GM19240 (cell line): ENCODE measurements around the gene BRF1.

Experiments used
- DNase-seq: peaks from one replicate; pipeline ENCODE4 v3.0.0; 2011; ENCODE audit warnings: low spot score; ENCODE audit not compliant: insufficient read length

BRF1 gene

DNA sequence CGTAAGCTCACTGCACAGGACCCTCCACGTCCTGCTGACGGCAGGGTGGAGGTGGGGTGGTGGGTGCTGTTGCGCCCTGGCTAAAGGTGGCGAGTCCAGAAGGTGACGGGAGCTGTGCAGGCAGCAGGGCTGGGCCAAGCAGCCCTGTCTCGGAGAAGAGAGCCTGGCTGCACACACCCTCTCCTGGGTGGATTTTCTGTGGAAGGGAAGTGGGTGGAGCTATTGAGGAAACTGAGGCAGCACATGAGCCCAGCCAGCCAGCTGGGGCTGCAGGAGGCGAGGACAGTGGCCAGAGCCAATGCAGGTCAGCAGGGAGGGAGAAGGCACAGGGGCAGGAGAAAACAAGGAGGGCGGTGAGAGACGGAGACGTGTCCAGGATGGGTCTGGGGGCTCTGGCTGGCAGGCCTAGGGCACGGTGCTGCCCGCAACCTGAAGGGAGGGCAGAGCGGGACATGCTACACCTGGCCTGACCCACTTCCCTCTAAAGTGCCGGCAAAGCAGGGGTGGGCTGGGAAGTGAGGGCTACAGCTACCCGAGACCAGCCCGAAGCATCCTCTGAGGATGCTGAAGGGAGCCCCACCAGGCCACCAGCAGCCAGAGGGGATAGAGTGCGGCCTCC, 32.0 kb downstream of the BRF1 start:
- DNase-seq, result no peak

DNA sequence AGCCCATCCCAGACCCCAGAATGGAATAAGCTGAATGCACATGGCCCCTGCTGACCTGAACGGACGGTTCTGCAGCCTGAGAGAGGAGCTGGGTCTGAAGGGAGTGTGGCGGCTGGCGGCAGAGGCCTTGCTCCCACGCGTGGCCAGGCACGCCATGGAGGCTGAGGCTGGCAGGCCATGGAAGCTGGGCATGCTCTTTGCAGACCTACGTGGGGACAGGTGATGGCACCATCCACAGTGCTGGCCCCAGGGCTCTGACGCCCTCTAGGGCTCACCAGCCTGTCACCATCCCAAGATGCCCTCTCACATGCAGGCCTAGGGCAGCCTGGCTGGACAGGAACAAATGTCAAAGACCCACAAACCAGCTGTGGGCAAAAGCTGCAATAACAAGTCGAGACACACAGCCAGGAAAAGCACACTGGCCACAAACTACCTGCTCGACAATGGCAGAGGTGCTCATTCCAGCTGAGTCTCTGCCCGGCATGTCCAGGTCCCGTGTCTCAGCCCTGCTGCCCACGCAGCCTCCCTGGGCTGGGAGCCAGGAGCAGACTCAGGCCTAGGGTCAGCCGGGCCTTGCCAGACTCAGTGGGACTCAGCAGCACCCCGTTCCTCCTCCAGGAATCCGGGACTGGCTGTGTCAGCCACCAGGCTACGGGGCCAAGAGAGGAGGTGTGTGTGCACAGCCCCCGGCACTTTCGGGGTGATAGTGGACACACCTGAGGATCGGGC, 32.8 kb downstream of the BRF1 start:
- no peak for DNase-seq

DNA sequence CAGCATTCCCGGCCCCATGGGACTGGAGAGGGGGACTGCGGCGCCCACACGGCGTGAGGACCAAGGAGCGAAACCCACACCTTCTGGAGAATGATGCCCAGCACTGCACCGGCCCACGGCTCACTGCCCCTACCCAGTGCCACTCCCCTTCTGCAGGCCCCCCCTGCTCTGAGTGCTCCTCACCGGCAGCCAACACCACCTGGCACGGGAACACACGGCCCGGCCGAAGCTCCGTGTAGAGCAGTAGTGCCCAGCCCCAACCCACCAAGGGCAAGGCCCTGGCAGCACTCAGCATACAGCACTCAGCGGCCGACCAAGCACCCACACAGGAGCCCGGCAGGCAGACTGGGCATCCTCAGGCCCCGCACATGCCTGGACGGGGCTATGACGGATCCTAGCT, 39.0 kb downstream of the BRF1 start:
- no peak for DNase-seq

DNA sequence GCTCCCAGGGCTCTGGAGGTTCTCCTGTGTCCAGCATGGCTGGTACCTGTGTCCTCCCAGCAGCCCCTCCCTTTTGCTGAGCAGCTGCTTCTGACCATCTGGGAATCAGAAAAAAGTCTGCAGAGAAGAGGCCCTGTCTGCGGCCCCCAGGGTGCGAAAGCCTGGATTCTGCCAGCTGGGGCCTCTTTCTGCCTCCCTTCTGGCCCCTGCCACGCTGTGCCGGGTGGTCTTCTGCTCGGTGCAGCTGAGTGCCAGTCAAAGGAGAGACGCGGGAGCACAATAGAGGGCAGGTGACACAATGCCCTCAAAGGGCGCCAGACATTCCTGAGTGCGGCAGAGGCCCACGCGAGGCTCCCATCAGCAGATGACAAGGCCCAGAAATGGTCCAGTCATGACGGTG, 39.8 kb downstream of the BRF1 start:
- no peak for DNase-seq

DNA sequence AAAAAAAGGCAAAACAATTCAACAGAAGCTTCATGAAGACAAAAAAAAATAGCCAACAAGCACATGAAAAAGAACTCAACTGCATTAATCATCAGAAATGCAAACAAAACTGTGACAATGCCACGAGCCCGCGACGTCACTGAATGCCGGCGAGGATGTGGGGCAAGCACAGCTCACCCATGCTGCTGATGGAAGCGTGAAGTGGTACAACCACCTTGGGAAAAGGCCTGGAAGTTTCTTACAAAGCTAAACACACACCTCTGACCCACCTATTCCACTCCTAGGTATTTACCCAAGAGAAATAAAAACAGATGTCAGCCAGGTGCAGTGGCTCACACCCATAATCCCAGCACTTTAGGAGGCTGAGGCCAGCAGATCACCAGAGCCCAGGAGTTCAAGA, 42.0 kb downstream of the BRF1 start:
- no peak for DNase-seq

DNA sequence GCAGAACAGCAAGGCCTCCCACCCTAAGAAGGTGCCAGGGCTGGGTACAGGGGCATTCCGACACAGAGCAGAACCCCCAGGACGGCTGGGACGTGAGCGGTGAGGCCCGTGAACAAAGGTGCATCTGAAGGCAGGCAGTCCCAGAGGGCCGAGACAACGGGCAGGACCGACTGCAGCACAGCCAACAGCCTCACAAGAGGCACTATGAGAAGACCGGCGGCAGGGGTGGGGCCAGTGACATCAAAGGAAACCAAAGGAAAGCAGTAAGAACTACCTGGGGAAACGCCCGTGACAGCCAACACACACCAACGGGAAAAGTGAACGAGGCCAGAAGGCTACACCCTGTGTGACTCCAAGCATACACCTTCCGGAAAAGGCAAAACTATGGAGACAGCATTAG, 43.3 kb downstream of the BRF1 start:
- DNase-seq, result no peak

DNA sequence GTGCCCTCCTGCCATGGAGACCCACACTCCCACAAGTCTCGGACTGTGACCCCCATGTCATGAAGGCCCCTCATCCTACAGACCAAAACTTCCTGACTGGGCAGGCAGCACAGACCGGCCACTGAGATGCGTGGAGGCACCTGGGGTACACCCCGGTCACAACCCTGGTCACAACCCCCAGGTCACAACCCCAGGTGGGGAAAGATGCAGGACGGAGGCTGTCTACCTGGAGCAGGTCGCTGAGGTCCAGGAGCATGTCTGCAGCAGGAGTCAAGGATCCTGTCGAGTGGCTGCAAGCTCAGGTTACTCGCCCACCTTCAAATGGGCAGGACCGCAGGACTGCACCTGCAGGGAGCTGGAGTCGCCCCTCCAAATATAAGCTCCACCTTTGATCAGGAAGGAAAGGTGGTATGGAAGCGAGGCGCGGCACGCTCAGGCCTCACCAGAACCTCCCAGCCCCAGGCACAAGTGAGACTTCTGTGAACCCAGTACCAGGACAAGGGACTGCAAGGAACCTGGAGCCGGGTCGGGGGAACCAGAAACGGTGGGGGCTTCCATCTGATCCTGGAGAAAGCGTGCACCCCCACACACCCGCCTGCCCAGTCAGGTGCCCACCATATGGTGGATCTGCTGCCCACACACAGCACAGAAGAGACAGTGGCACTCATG, 44.4 kb downstream of the BRF1 start:
- DNase-seq, result no peak

DNA sequence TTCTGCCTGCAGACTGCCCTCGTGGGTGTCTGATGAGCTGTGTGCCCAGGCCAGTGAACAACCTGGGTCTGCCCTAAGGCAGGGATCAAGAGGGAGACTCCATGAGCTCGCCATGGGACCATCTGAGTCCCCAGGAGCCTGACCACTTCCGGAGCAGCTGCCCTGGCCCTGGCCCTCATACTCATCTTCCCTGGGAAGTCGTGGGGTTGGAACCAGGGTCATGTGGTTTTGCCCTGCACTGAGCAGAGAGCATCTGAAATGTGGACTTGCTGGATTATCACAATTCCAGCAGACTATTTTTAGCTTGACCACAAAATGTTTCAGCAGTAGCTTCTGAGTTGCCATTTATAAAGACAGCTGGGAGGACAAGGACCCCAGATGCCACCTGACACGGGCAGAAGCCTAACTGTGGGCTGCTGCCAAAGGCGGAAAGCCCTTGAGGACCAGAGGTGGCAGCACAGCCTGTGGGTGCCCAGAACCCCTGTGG, 45.7 kb downstream of the BRF1 start:
- no peak for DNase-seq

DNA sequence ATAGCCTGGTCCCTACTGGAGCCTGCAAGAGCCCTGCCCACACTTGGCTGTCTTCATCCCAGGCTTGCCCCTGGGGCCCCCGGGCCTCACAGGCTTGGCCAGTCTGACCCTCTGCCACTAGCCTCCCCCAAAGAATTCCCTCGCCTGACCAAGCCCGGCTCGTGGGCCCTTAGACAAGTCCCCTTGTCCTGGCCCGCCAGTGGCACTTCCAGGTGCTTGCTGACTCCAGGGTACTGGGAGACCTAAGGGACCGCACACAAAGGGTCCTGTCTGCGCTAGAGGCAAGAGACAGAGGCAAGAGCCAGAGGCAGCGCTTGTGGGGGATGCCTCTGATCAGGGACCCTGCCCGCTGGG, 47.5 kb downstream of the BRF1 start:
- no peak for DNase-seq

DNA sequence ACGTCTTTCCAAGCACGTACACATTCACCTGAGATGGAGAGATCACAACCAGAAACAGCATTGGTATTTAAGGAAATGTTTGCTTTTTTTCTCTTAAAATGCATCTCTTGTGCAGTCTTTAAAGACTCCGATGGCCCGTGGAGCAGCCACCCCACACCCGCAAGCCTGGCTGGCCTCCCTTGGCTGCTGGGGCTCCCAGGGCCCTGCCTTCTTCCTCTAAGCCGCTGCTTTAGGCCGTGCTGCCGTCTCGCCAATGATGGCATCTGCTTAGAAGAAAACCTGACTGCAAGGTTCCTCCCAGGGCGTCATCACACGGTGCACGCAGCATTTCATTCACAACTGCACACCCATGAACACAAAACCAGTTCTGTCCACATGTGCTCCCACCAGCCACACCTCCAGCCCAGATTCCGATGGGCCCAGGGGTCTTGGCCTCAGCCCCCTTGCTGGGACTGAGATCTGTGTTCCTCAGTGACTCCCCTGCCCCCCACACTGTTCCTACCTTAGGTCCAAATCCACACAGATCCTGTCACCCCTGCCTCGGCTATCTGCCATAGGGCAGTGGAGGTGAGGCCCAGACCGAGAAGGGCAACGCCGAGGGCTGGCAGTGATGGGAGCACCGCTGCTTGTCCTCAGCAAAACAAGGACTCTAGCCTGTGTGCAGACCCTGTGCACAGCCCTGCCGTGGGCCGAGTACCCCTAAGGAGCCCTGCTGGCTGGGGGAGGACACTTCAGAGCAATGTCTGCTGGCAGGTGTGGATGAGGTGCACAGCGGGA, 48.1 kb downstream of the BRF1 start:
- no peak for DNase-seq

DNA sequence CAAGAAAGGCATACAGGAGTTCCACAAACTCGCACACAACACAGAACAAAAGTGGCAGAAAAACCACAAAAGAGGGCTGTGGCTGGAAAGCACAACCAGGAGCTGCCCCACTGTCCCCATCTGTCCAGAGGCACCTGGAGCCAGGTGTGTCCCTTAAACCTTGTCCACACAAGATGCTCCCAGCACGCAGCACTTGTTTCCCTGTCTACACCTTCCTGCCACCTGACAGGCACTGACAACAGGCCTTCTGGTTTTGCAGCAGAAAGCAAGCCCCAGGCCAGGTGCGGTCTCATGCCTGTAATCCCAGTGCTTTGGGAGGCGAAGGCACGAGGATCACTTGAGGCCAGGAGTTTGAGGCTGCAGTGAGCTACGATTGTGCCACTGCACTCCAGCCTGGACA, 48.9 kb downstream of the BRF1 start:
- DNase-seq, result no peak

DNA sequence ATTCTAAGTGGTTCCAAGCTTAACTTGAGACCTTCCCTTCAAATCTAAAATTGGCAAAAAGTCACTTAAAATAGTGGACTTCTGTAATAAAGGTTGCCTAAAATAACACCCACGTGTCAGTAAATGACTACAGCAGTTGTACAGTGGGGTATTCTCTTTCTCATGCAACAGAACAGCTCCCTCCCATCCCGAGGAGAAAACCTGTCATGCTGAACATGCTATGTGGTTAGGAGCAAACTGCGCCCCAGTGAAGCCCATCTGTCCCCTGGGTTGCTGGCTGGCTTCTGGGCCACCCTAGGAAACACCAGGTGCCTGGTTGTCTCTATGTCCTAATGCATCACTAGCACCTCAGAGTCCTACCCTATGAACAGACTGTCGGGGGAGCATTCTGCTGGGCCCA, 49.8 kb downstream of the BRF1 start:
- DNase-seq, result no peak

DNA sequence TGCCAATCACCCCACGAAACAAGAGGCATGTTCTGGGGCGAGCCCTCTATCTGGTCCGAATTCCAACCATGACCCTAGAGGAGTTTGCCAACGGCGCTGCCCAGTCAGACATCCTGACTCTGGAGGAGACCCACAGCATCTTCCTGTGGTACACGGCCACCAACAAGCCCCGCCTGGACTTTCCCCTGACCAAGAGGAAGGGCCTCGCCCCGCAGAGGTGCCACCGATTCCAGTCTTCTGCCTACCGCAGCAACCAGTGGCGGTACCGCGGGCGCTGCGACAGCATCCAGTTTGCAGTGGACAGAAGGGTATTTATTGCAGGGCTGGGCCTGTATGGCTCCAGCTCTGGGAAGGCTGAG, 50.8 kb downstream of the BRF1 start:
- DNase-seq, result no peak

DNA sequence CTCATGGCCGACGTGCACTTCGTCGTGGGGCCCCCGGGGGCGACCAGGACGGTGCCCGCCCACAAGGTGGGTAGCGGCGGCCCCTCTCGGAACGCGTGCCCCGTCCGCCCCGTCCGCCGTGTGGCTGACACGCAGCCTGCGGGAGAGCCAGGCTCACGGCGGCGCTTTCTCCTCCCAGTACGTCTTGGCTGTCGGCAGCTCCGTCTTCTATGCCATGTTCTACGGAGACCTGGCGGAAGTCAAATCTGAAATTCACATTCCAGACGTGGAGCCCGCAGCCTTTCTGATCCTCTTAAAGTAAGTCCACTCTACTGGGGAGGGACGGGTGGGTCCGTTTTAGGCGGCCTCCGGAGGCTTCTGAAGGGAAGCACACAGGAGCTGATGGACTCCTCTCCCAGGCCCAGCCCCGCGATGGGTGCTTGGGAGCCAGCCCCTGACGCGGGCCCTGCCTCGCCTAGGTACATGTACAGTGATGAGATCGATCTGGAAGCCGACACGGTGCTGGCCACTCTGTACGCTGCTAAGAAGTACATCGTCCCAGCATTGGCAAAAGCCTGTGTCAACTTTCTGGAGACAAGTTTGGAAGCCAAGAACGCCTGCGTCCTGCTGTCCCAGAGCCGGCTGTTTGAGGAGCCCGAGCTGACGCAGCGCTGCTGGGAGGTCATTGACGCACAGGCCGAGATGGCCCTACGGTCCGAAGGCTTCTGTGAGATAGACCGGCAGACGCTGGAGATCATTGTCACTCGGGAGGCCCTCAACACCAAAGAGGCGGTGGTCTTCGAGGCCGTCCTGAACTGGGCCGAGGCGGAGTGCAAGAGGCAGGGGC, 51.4 kb downstream of the BRF1 start:
- DNase-seq, result no peak

DNA sequence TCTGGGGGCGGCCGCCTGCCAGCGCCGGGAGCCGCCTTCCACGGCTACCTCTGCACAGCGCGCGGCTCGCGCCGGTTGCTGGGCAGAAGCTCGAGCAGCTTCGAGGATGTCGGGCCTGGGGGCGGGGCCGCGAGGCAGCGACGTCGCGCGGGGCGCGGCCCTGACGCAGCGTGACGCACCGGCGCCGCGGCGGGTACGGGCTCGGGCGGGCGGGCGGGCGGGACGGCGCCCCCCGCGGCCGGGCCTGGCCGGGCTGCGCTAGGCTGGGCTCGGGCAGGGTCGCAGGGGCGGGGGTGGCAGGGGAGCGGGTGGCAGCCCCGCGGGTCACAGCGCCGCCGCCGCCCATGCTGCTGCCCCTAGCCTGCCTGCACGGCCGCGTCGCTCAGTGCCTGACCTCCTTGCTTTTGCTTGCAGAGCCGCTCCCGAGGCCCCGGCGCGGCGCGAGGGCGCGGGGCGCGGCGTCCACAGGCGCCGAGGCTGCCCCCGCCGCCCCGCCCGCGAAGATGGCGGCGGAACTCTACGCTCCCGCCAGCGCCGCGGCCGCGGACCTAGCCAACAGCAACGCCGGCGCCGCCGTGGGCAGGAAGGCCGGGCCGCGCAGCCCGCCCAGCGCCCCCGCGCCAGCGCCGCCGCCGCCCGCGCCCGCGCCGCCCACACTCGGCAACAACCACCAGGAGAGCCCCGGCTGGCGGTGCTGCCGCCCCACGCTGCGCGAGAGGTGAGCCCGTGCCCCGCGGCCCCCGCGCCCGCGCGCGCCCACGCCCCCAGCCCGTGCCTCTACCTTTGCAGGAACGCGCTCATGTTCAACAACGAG, 52.2 kb downstream of the BRF1 start, which contains the start of gene BTBD6:
BTBD6 (plus strand) TSS at position 166 of the 814 bp plus-strand sequence; CDS start at position 345, 179 bp downstream.
- peak; percentile 96 for DNase-seq

DNA sequence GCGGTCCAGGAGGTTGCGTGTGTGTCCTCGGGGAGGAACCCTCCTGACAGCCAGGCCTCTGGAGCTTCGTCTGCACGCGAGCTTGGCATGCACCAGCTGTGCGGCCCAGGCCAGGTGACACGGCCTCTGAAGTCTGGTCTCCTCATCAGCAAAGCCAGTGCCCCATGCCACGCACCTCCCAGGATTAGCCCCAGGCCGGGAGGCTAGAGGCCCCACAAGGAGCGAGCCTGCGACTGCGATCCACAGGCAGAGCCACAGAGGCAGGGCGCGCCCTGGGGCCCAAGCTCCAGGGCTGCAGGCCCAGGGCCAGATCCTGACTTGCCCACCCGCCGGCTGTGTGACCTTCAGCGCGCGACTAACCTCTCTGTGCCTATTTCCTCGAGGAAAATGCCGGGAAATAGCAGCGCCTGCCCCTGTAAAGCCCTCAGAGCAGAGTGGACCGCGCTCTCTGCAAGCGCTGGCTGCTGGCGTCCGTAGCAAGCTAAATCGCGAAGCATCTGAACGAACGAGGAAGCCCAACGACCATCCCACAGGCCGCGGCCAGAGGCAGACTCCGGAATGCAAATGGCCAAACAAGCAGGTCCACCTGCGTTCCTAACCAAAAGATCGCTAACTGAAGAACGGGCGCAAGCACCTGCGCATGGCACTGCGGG, 53.0 kb downstream of the BRF1 start:
- no peak for DNase-seq

DNA sequence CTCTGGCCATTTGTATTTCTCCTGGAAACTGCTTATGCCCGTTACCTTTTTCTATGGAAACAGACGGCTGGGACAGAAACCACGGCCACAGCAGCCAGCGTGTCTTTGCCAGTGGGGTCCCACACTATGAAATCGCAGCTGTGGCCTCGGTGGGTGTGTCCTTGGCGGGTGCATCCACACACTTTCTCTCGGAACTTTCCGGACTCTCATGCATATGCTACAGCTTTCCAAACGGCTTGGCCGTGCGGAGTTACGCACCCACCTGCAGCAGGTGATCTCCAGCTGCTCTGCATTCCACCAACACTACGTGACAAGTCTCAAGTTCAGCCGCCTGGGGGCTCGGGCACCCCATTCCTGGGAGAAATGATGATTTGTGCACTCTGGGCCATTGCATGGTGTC, 53.8 kb downstream of the BRF1 start:
- no peak for DNase-seq

DNA sequence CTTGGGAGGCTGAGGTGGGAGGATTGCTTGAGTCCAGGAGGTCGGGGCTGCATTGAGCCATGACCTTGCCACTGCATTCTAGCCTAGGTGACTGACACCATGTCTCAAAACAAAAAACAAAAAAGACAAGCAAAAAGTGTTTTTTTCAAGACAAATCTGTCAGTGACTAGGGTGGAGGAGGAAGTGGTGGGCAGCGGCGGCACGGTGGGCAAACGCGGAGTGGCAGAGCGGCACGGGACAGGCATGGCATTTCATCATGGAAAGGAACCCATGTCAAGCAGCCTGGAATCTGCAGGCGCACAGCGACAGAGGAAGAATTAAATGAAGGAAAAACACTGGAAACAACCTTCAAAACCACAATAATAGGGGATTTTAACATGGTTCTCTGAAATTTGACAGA, 56.5 kb downstream of the BRF1 start:
- no peak for DNase-seq

DNA sequence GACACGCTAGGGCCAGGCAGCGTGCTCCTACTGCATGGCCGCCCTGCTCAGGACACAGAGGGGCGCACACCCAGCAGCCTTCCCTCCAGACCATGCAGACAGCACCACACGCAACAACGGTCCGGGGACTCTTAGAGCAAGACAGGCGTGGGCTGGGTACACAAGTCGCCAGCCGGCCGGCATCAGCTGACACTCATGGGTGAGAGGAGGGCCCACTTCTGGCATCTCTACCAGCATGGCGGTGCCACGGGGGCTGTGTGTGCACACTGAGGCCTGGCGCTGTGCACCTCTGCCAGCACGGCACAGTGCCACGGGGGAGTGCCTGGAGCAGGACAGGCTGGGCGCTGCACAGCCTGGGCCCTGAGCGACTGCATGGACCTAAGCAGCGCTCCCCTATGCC, 59.2 kb downstream of the BRF1 start:
- DNase-seq, result no peak
